Tibial artery (tissue), 4 donors: ENCODE data around the gene PITHD1.
"Not testable (repeated sequence)": the region's sequence is repeated elsewhere in the genome, so short reads cannot be mapped to it uniquely, and the experiment has no call there.

ENCODE experiments used
- DNase-seq, 2 donors: peaks; one replicate each; pipeline ENCODE4 v3.0.0-alpha.2; 2019
- H3K27ac ChIP-seq, 2 donors: fragments of 200-600 bp; sonication (generic) in 1 of 2; 1 replicate in 1 of 2; 2 replicates in 1 of 2; pipeline ENCODE4 v1.5.1; 2018 to 2019; ENCODE audit warnings: mild to moderate bottlenecking in 1 of 2
- H3K27me3 ChIP-seq, 2 donors: fragments of 200-600 bp; sonication (generic) in 1 of 2; one replicate each; pipeline versions ENCODE4 v1.5.1 to v1.6.0; 2016 to 2019
- H3K36me3 ChIP-seq, 3 donors: fragments of 200-600 bp; sonication (generic) in 2 of 3; one replicate each; pipeline ENCODE4 v1.5.1; 2016 to 2019; ENCODE audit warnings: mild to moderate bottlenecking in 2 of 3
- H3K4me1 ChIP-seq, 4 donors: fragments of 200-600 bp; sonication (generic) in 2 of 4; 1 replicate in 3 of 4; 2 replicates in 1 of 4; pipeline ENCODE4 v1.5.1; 2016 to 2019
- H3K4me3 ChIP-seq, 2 donors: fragments of 200-600 bp; sonication (generic) in 1 of 2; 1 replicate in 1 of 2; 2 replicates in 1 of 2; pipeline ENCODE4 v1.5.1; 2018 to 2019; ENCODE audit warnings: mild to moderate bottlenecking in 2 of 2
- H3K9me3 ChIP-seq, 3 donors: fragments of 200-600 bp; sonication (generic) in 1 of 3; one replicate each; pipeline ENCODE4 v1.5.1; 2016 to 2019
- CTCF ChIP-seq, 2 experiments: fragments of 200-600 bp in 1 of 2; fragments of 450-650 bp in 1 of 2; IDR thresholded peaks; one replicate each; pipeline ENCODE4 v1.5.1; 2017 to 2019; ENCODE audit warnings: antibody characterized with exemption in 2 of 2, mild to moderate bottlenecking in 1 of 2, moderate library complexity in 1 of 2
- intact Hi-C: fragments of 100-400 bp; cut with DNase I; formaldehyde crosslinking; loops from one replicate; pipeline ENCODE4 v1.15.0; 2023; ENCODE audit warnings: low total_unique reads

The PITHD1 gene

GRCh38 chr1:23827717-23828116 lies 49.5 kb downstream of the PITHD1 start:
- Histone ChIP-seq H3K36me3 (no peaks in the 10 kb centered on the region), H3K4me3 (no peak overlapping the region), H3K4me1 (peaks cover 0 to 11% (median 9%) of the 10 kb centered on the region in 4 donors), H3K9me3 (no peaks in the 10 kb centered on the region), H3K27me3 (no peaks in the 10 kb centered on the region), H3K27ac (no peak overlapping the region)
- intact Hi-C loops = no loop called here
- no peak for TF ChIP-seq CTCF (IDR thresholded peaks at IDR 0.05)
- no peak for DNase-seq

DNA sequence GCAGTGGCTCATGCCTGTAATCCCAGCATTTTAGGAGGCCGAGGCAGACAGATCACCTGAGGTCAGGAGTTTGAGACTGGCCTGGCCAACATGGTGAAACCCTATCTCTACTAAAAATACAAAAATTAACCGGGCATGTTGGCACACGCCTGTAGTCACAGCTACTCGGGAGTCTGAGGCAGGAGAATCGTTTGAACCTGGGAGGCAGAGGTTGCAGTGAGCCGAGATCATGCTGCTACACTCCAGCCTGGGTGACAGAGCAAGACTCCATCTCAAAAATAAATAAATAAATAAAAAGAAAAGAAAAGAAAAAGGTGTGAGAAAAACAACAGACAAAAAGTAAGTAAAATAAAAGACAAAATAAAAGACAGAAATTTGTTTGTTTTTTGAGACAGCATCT lies 55.9 kb downstream of the PITHD1 start:
- H3K9me3 ChIP-seq, intact Hi-C loops, H3K27me3 ChIP-seq: not testable (repeated sequence)

GRCh38 chr1:23836037-23836436 lies 57.8 kb downstream of the PITHD1 start:
- H3K27me3 ChIP-seq = no peaks in the 10 kb centered on the region
- peaks cover 0 to 13% (median 8%) of the 10 kb centered on the region in 4 donors for H3K4me1 ChIP-seq
- TF ChIP-seq CTCF (IDR thresholded peaks at IDR 0.05) = no peak
- no peaks in the 10 kb centered on the region for H3K36me3 ChIP-seq
- H3K9me3 ChIP-seq = no peaks in the 10 kb centered on the region
- H3K4me3 ChIP-seq = no peak overlapping the region
- H3K27ac ChIP-seq = no peak overlapping the region
- intact Hi-C loops = no loop called here
- no peak for DNase-seq

More for the DNA sequence above, 55.9 kb downstream of the PITHD1 start:
- not testable (repeated sequence) for H3K4me3 ChIP-seq, H3K36me3 ChIP-seq, H3K27ac ChIP-seq, DNase-seq
- H3K4me1 ChIP-seq = peaks cover 0 to 13% (median 8%) of the 10 kb centered on the region in 4 donors
